ENCODE measurements around the gene RSPH6A.
A peak's percentile ranks its signal among the peaks of the same experiment; 100 is the strongest.

Gene RSPH6A

DNA sequence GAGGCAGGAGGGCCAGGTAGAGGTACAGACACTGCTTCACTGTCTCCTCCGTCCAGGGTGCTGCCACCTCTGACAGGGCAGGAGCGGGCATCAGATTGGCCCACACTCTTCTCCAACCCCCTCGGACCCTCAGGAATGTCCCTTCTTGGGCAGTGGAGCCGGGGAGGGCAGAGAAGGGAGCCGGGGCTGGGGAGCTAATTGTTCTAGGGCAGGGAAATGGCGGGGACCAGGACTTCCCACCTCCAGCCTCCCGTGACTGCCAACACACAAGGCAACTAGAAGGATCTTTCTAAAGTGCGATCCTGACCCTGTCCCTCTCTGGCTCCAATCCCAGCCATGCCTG is 10.1 kb upstream of the RSPH6A start:
- no peak for DNase-seq (ENCODE audit: low spot score)

- no peak for DNase-seq (ENCODE audit: low spot score)
These were observed 9.6 kb upstream of the RSPH6A start for GRCh38 chr19:45824531-45825262.

- peak; percentile 68 for DNase-seq (ENCODE audit: low spot score)
These were observed 8.9 kb upstream of the RSPH6A start for GRCh38 chr19:45824041-45824471.

GRCh38 chr19:45823182-45823581 is 8.1 kb upstream of the RSPH6A start:
- no peak for DNase-seq (ENCODE audit: low spot score)

DNA sequence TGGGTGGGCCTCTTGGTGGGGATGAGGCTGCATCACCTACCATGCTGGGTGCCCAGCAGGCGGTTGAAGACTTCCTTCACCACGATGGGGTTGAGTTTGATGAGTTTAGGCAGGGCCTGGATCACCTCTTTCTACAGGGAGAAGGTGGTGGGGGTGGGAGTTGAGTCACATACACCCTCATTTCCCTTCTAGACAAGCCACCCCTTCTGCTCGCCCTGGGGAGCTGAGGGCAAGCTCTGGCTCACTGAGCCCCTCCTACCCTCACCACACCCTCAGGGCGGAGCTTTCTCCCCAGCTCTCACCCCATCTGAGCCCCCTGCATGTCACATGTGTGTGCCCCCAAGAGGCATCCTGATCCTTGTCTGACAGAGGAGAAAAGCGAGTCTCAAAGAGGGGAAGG is 7.6 kb upstream of the RSPH6A start:
- no peak for DNase-seq (ENCODE audit: low spot score)

DNA sequence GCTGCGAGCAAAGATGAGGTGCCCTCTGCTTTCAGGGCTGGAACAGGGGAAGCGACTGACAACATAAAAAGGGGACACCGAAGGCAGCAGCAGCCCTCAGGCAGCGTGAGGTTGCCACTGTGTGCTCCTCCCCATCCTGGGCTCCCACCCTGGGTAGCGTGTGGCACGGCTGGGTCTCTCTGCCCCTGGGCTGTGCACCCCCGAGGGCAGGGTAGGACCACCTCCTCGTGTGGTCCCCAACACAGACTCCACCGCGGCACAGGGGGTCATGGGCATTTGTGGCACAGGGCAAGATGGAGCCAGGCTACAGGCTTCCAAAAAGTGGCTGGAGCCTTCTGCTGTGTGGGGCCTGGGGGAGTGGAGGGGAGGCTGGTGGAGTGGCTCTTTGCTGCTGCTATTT is 6.5 kb upstream of the RSPH6A start:
- DNase-seq (ENCODE audit: low spot score) = no peak

DNA sequence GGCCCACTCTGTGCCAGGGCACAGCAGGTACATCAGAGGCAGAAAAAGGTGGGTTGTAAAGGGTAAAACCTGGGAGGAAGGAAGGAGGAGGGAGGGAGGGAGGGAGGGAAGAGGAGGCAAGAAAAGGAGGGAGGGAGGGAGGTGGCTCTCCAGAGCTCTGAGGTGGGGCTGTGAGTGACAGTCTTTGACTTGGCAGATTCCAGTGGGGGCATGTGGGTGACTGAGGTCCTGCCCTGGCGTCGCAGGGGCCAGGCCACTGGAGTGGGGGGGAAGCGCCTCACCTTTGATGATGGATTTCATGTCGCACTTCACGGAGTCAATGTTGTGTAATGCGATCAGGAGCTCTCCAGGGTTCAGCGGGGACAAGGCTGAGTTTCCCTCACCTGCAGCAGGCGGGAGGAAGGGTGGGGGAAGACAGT is 6.0 kb upstream of the RSPH6A start:
- no peak for DNase-seq (ENCODE audit: low spot score)

GRCh38 chr19:45820413-45821102 is 5.5 kb upstream of the RSPH6A start:
- no peak for DNase-seq (ENCODE audit: low spot score)

DNA sequence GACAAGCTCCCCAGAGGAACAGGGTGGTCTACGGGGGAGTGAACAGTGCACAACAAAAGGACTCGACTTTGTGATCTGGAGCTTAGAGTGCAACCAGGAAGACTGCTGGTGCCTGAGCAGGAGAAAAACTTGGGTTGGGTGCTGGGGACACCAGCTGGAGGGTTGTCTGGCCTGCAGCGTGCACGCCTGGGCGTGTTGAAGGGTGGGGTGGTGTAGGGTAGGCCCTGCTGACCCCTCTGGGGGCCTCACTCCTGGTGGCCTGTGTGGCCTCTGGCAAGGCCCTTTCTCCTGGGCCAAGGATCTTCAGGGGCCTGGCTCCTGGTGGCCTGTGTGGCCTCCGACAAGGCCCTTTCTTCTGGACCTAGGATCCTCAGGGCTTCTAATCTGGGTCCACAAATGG is 4.7 kb upstream of the RSPH6A start:
- DNase-seq (ENCODE audit: low spot score) = no peak

GRCh38 chr19:45817725-45818301 is 2.7 kb upstream of the RSPH6A start:
- no peak for DNase-seq (ENCODE audit: low spot score)

- peak; percentile 98 for DNase-seq (ENCODE audit: low spot score)
These were observed 2.1 kb upstream of the RSPH6A start for GRCh38 chr19:45817010-45817724.

DNA sequence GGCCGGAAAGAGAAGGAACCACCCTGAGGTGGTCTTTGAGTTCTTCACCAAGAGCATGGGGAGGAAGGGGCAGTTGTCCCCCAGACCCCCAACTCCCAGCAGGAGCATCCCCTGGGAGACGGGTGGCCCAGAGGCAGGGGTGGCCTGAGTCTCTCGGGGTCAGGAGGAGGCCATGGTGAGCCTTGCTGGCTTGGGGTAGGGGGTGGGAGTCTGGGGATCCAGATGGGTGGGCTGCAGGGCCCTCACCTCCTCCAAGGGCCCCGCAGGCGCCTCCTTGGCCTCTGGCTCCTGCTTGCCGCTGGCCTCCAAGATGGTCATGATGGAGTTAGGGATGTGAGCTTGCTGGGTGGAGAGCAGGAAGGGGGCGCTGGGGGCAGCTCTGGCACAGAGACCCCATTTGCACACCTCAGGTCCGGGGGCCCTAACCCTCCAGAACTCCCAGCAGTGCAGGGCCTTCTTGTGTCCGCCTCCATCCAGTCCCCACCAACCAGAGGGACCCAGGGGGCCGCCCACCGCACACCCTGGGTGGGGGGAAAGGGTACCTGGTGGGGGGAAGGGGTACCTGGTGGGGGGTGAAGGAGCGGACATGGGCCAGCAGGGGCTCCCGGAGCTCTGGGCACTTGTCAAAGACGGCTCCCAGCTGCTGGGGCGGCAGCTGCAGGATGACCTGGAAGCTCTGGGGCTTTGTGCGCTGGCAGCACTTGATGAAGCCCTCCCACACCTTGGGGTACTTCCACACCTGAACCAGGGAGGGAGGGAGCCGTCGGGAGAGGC is 1.3 kb upstream of the RSPH6A start:
- DNase-seq (ENCODE audit: low spot score) = no peak

DNA sequence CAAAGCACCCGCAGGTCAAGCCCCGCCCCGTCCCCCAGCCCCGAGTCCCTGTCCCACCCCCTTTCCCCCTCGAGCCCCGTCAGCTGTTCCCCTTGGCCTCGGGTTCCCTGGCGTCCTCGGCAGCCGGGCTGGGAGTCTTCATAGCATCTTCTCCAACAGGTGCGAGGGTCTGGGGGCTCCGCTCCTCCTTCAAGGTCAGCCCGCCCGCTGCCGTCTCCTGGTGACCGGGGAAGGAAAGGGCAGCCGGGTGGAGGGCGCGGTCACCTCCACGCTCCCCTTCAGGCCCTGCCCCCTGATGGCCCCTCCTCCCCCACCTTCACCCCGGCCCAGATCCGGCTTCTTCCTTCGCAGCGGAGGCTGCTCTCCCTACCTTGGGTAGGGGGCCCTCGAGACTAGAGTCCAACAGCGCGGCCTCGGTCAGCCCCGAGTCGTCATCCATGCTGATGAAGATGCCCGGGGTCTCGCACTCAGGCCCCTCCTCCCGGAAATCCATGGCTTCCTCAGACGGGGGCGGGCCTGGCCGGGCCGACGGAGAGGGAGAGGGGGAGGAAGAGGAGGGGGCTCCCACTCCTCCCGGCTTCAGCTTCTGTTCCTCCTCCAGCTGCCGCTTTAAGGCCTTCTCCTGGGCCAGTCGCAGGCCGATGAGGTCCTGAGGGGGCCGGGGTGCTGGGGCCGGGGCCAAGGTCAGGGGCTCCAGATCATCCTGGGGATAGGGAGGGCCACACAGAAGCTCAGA is 541 bp upstream of the RSPH6A start:
- no peak for DNase-seq (ENCODE audit: low spot score)

GRCh38 chr19:45814166-45814780 is 835 bp downstream of the RSPH6A start:
- DNase-seq (ENCODE audit: low spot score) = no peak

DNA sequence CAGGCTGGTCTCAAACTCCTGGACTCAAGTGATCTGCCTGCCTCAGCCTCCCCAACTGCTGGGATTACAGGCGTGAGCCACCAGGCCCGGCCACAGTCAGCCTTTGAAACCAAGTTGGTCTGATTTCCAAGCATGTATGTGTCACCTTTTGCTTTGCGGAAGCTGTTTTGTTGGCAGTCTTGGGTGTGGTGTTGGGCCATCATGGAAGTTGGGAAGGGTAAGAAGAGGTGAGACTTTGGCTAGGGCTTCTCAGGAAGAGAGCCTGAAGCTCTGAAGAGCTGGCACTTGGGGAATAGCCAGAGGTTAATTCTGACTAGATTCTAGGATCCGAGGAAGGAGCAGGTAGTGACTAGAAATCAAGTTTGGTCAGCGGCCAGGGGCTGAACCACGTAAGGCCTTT is 2.8 kb downstream of the RSPH6A start:
- DNase-seq (ENCODE audit: low spot score) = no peak

- peak; percentile 68 for DNase-seq (ENCODE audit: low spot score)
These were observed 5.4 kb downstream of the RSPH6A start for GRCh38 chr19:45809643-45810159.

DNA sequence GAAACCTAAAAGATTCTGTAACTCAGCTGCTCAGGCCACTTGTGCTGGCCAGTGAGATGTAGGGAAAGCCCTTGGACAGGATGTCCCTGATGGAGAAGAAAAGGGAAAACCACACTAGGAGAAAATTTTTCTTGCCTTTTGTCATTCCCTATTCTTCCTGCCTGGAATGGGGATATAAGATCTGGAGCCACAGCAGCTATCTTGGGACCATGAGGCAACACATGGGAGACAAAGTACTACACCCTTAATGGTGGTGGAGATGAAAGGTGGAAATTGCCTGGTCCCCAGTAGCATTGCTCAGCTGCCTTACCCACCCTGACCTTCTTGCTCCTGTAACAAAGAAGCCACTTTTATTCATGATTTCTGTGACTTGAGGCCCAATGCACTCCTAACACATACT is 9.4 kb downstream of the RSPH6A start:
- no peak for DNase-seq (ENCODE audit: low spot score)

GRCh38 chr19:45804959-45805230 is 10.2 kb downstream of the RSPH6A start:
- DNase-seq (ENCODE audit: low spot score) = no peak

GRCh38 chr19:45804140-45804958 is 10.8 kb downstream of the RSPH6A start:
- no peak for DNase-seq (ENCODE audit: low spot score)

DNA sequence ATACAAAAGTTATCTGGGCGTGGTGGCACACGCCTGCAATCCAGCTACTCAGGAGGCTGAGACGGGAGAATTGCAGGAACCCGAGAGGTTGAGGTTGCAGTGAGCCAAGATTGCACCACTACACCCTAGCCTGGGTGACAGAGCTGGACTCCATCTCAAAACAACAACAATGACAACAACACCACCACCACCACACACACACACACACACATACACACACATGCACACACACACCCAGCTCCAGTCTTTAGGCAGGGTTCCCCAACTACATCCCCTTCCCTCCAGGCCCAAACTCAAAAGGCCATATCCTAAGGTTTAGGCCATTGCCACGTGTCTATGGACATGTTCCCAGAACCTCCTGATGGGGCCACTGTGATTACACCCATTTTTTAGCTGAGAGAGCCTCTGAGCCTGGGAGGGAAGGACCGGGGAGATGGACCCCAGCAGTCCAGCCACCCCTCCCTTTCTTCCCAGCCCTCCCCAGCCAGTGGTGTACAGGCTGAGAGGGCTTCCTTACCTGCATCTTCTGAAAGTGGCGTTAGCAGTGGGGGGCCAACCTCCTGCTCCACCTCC is 13.4 kb downstream of the RSPH6A start:
- DNase-seq (ENCODE audit: low spot score) = no peak
